DND-41 (cell line): ENCODE data around the gene POU3F3.

ENCODE experiments used
- ATAC-seq: fragments of 200-7000 bp; cut with Tn5 transposase; 3 replicates; pipeline ENCODE4 v1.9.1; 2021; ENCODE audit warnings: low read depth; ENCODE audit not compliant: insufficient read depth
- DNase-seq: peaks from one replicate; pipeline ENCODE4 v3.0.0-alpha.2; 2020
- H2AFZ ChIP-seq: 2 replicates; pipeline ENCODE4 v1.6.0; 2012; ENCODE audit warnings: low read depth, low read length
- H3K27ac ChIP-seq: 2 replicates; pipeline ENCODE4 v1.5.1; 2012; ENCODE audit warnings: low read length, inconsistent platforms
- H3K27me3 ChIP-seq: fragments of 200-600 bp; sonication (generic); 2 replicates; pipeline ENCODE4 v1.6.0; 2012; ENCODE audit warnings: low read length, mild to moderate bottlenecking, inconsistent platforms; ENCODE audit not compliant: insufficient read depth, poor library complexity
- H3K36me3 ChIP-seq: 2 replicates; pipeline ENCODE4 v1.5.1; 2012; ENCODE audit warnings: low read length, inconsistent platforms; ENCODE audit not compliant: insufficient read depth
- H3K4me1 ChIP-seq: 2 replicates; pipeline ENCODE4 v1.5.1; 2012; ENCODE audit warnings: mild to moderate bottlenecking, low read length; ENCODE audit not compliant: insufficient read depth
- H3K4me2 ChIP-seq: 2 replicates; pipeline ENCODE4 v1.6.0; 2012; ENCODE audit warnings: mild to moderate bottlenecking, moderate library complexity, low read length, inconsistent platforms; ENCODE audit not compliant: insufficient read depth
- H3K4me3 ChIP-seq, 2 experiments: fragments of 200-600 bp in 1 of 2; shearing (Covaris generic) in 1 of 2; 2 replicates each; pipeline ENCODE4 v1.5.1; 2012 to 2016; ENCODE audit warnings: inconsistent platforms in 2 of 2, low read length in 2 of 2, mild to moderate bottlenecking in 2 of 2, low read depth in 1 of 2, moderate library complexity in 1 of 2
- H3K79me2 ChIP-seq: 2 replicates; pipeline ENCODE4 v1.6.0; 2012; ENCODE audit warnings: low read length, inconsistent platforms; ENCODE audit not compliant: insufficient read depth
- H3K9ac ChIP-seq: 2 replicates; pipeline ENCODE4 v1.6.0; 2012; ENCODE audit warnings: low read depth, mild to moderate bottlenecking, inconsistent platforms, low read length, moderate library complexity
- H3K9me3 ChIP-seq: 2 replicates; pipeline ENCODE4 v1.5.1; 2012; ENCODE audit warnings: low read length, moderate library complexity, mild to moderate bottlenecking, inconsistent platforms; ENCODE audit not compliant: insufficient read depth, severe bottlenecking
- H4K20me1 ChIP-seq: 2 replicates; pipeline ENCODE4 v1.6.0; 2012; ENCODE audit warnings: low read length; ENCODE audit not compliant: insufficient read depth
- CTCF ChIP-seq: IDR thresholded peaks from 2 replicates; pipeline ENCODE4 v1.5.1; 2012; ENCODE audit warnings: borderline replicate concordance, low read length, moderate library complexity, mild to moderate bottlenecking; ENCODE audit not compliant: poor library complexity, severe bottlenecking; ENCODE audit errors: extremely low read depth
- EZH2 ChIP-seq: IDR thresholded peaks from 3 replicates; pipeline ENCODE4 v1.6.1; 2012; ENCODE audit warnings: borderline replicate concordance, low read depth, mild to moderate bottlenecking, moderate library complexity, low read length, inconsistent platforms; ENCODE audit not compliant: severe bottlenecking

POU3F3 gene

GRCh38 chr2:104825124-104825865 is 28.6 kb upstream of the POU3F3 start:
- Histone ChIP-seq H3K27ac (no peak overlapping the region), H3K36me3 (no peaks in the 10 kb centered on the region), H3K27me3 (no peaks in the 10 kb centered on the region), H3K4me1 (no peaks in the 10 kb centered on the region), H3K4me3 (no peak overlapping the region), H3K4me2 (no peak overlapping the region), H3K9me3 (peaks cover 6% of the 10 kb centered on the region), H4K20me1 (no peaks in the 10 kb centered on the region), H3K9ac (no peak overlapping the region), H2AFZ (no peak overlapping the region), H3K79me2 (no peaks in the 10 kb centered on the region)
- no peak for ATAC-seq
- no peak for TF ChIP-seq CTCF
- no peak for TF ChIP-seq EZH2
- no peak for DNase-seq

- no peaks in the 10 kb centered on the region for H4K20me1 ChIP-seq
- DNase-seq, result no peak
- H3K27me3 ChIP-seq, result no peaks in the 10 kb centered on the region
- H3K4me2 ChIP-seq, result no peak overlapping the region
- no peak for TF ChIP-seq CTCF
- TF ChIP-seq EZH2, result no peak
- H3K9ac ChIP-seq, result no peak overlapping the region
- H3K79me2 ChIP-seq, result no peaks in the 10 kb centered on the region
- H3K4me3 ChIP-seq, result no peak overlapping the region
- H3K4me1 ChIP-seq, result no peaks in the 10 kb centered on the region
- H3K9me3 ChIP-seq, result peaks cover 6% of the 10 kb centered on the region
- H3K27ac ChIP-seq, result no peak overlapping the region
- no peaks in the 10 kb centered on the region for H3K36me3 ChIP-seq
- H2AFZ ChIP-seq, result no peak overlapping the region
- no peak for ATAC-seq
Measured at GRCh38 chr2:104826016-104826415, 27.9 kb upstream of the POU3F3 start.

GRCh38 chr2:104831742-104832141 is 22.2 kb upstream of the POU3F3 start:
- no peak for TF ChIP-seq EZH2
- no peak for TF ChIP-seq CTCF

More at GRCh38 chr2:104831742-104832141, 22.2 kb upstream of the POU3F3 start:
- Histone ChIP-seq H3K4me2 (no peak overlapping the region), H2AFZ (no peak overlapping the region), H3K27ac (no peak overlapping the region), H3K27me3 (no peaks in the 10 kb centered on the region), H3K79me2 (no peaks in the 10 kb centered on the region), H4K20me1 (no peaks in the 10 kb centered on the region), H3K9ac (no peak overlapping the region), H3K4me1 (no peaks in the 10 kb centered on the region), H3K4me3 (no peak overlapping the region), H3K9me3 (no peaks in the 10 kb centered on the region), H3K36me3 (no peaks in the 10 kb centered on the region)
- no peak for ATAC-seq
- no peak for DNase-seq
